Mammary microvascular endothelial cell (primary cell): ENCODE data around the gene FRK. TPM values are rescaled to one million over a fixed set of nuclear protein-coding genes. Genes with fewer than 3 reads are reported as not detected.

Experiments
- total RNA-seq: library from RNA; depleted of rRNA; stranded (reverse); fragments of >200 nt; gene quantifications from 2 replicates; pipeline ENCODE4 v1.2.3, GENCODE V29; 2015

The FRK gene
- total RNA-seq, result under 0.01 TPM in 1 of 2 replicates, not detected in the other

GRCh38 chr6:116060572-116061283 is at the start of gene FRK:
TSS of gene FRK (minus strand) at chr6:116060891. CDS start at chr6:116060311, 580 bp downstream.

GRCh38 chr6:116100419-116101301 is 40.0 kb upstream of the FRK start, which contains the start of gene NT5DC1:
TSS of gene NT5DC1 (plus strand) at chr6:116100853. CDS start at chr6:116100931, 78 bp downstream.

Other genes starting within 250 kb of the FRK start
- 8.4 and 13.8 TPM in 2 replicates for gene NT5DC1, start 40.0 kb upstream of the FRK start, total RNA-seq
- not detected in 2 replicates for gene COL10A1, start 65.2 kb upstream of the FRK start, total RNA-seq
- gene TSPYL4, start 193.2 kb upstream of the FRK start, total RNA-seq, result 15.4 and 17.2 TPM in 2 replicates
- 48.4 and 54.3 TPM in 2 replicates for gene TSPYL1, start 219.0 kb upstream of the FRK start, total RNA-seq